GM23338 (cell line): ENCODE measurements around the gene GATA5. TPM values are rescaled to one million over a fixed set of nuclear protein-coding genes. Genes with fewer than 3 reads are reported as not detected.

Experiments used
- ATAC-seq: fragments of 200-7000 bp; cut with Tn5 transposase; 3 replicates; pipeline ENCODE4 v1.9.1; 2020
- DNase-seq: peaks from one replicate; pipeline ENCODE4 v3.0.0-alpha.2; 2015; ENCODE audit warnings: low spot score
- H2AFZ ChIP-seq: fragments of 200-600 bp; sonication (generic); 2 replicates; pipeline ENCODE4 v1.8.0; 2016; ENCODE audit warnings: antibody characterized with exemption, mild to moderate bottlenecking, moderate library complexity
- H3F3A ChIP-seq: fragments of 200-600 bp; sonication (generic); replicated peaks from 2 replicates; pipeline ENCODE4 v1.8.0; 2017; ENCODE audit warnings: antibody characterized with exemption, mixed run types, low read depth
- H3K27ac ChIP-seq: fragments of 200-600 bp; sonication (generic); 2 replicates; pipeline ENCODE4 v1.6.1; 2016; ENCODE audit warnings: low read depth
- H3K27me3 ChIP-seq: fragments of 200-600 bp; sonication (generic); 2 replicates; pipeline ENCODE4 v1.8.0; 2016; ENCODE audit warnings: mild to moderate bottlenecking, mixed run types, moderate library complexity; ENCODE audit not compliant: insufficient read depth
- H3K36me3 ChIP-seq: fragments of 200-600 bp; sonication (generic); 2 replicates; pipeline ENCODE4 v1.8.0; 2016; ENCODE audit warnings: mild to moderate bottlenecking; ENCODE audit not compliant: insufficient read depth
- H3K4me1 ChIP-seq: fragments of 200-600 bp; sonication (generic); 2 replicates; pipeline ENCODE4 v1.8.0; 2016; ENCODE audit warnings: mild to moderate bottlenecking, moderate library complexity; ENCODE audit not compliant: insufficient read depth
- H3K4me2 ChIP-seq: fragments of 200-600 bp; sonication (generic); 2 replicates; pipeline ENCODE4 v1.7.1; 2017; ENCODE audit warnings: mixed run types
- H3K4me3 ChIP-seq: fragments of 200-600 bp; sonication (generic); 2 replicates; pipeline ENCODE4 v1.6.1; 2016; ENCODE audit warnings: mixed run types
- H3K79me2 ChIP-seq: fragments of 200-600 bp; sonication (generic); replicated peaks from 2 replicates; pipeline ENCODE4 v1.8.0; 2017; ENCODE audit warnings: mild to moderate bottlenecking; ENCODE audit not compliant: insufficient read depth
- H3K9me2 ChIP-seq: fragments of 200-600 bp; sonication (generic); 2 replicates; pipeline ENCODE4 v1.8.0; 2017; ENCODE audit not compliant: insufficient read depth
- H4K20me1 ChIP-seq: fragments of 200-600 bp; sonication (generic); replicated peaks from 2 replicates; pipeline ENCODE4 v1.8.0; 2017; ENCODE audit warnings: mild to moderate bottlenecking; ENCODE audit not compliant: insufficient read depth
- H3K27ac Mint-ChIP-seq: 2 replicates; pipeline ENCODE4 v1.8.0; 2020; ENCODE audit warnings: inconsistent platforms, mild to moderate bottlenecking, moderate library complexity, mixed read lengths
- H3K27me3 Mint-ChIP-seq: 3 replicates; pipeline ENCODE4 v1.8.0; 2022; ENCODE audit warnings: low read depth, mild to moderate bottlenecking, moderate library complexity, mixed read lengths, inconsistent platforms; ENCODE audit not compliant: insufficient read depth, poor library complexity
- H3K36me3 Mint-ChIP-seq: 3 replicates; pipeline ENCODE4 v1.8.0; 2021; ENCODE audit warnings: low read depth, mild to moderate bottlenecking, inconsistent platforms, moderate library complexity, mixed read lengths
- H3K4me1 Mint-ChIP-seq: 3 replicates; pipeline ENCODE4 v1.8.0; 2020; ENCODE audit warnings: mild to moderate bottlenecking, inconsistent platforms, mixed read lengths
- H3K4me3 Mint-ChIP-seq: 3 replicates; pipeline ENCODE4 v1.8.0; 2021; ENCODE audit warnings: moderate library complexity, mild to moderate bottlenecking, inconsistent platforms, mixed read lengths
- H3K9me3 Mint-ChIP-seq: 3 replicates; pipeline ENCODE4 v1.8.0; 2020; ENCODE audit warnings: moderate library complexity, mild to moderate bottlenecking, inconsistent platforms, mixed read lengths
- CREB1 ChIP-seq: fragments of 250-450 bp; sonication (Bioruptor Pico); IDR thresholded peaks from 2 replicates; pipeline ENCODE4 v1.5.0; 2020; ENCODE audit warnings: low read depth, mild to moderate bottlenecking, moderate library complexity
- EZH2 ChIP-seq: fragments of 200-600 bp; sonication (generic); IDR thresholded peaks from one replicate; pipeline ENCODE4 v1.8.0; 2017; ENCODE audit warnings: antibody characterized with exemption, mild to moderate bottlenecking, low read depth; ENCODE audit not compliant: unreplicated experiment
- EZH2phosphoT487 ChIP-seq: fragments of 200-600 bp; sonication (generic); IDR thresholded peaks from one replicate; pipeline ENCODE4 v1.8.1; 2018; ENCODE audit warnings: antibody characterized with exemption; ENCODE audit not compliant: unreplicated experiment
- JUNB ChIP-seq: IDR thresholded peaks from one replicate; pipeline ENCODE4 v1.6.1; 2016; ENCODE audit warnings: antibody characterized with exemption; ENCODE audit not compliant: unreplicated experiment
- NANOG ChIP-seq: IDR thresholded peaks from 2 replicates; pipeline ENCODE4 v1.6.1; 2016; ENCODE audit warnings: antibody characterized with exemption, borderline replicate concordance
- POLR2AphosphoS5 ChIP-seq: IDR thresholded peaks from 2 replicates; pipeline ENCODE4 v1.6.1; 2016; ENCODE audit warnings: antibody characterized with exemption, low read depth
- STAT1 ChIP-seq: IDR thresholded peaks from one replicate; pipeline ENCODE4 v1.6.1; 2016; ENCODE audit warnings: antibody characterized with exemption; ENCODE audit not compliant: unreplicated experiment
- ZNF114 ChIP-seq: fragments of 250-450 bp; sonication (Bioruptor Pico); IDR thresholded peaks from 2 replicates; pipeline ENCODE4 v1.5.0; 2020; ENCODE audit warnings: mild to moderate bottlenecking, moderate library complexity
- ZNF331 ChIP-seq: fragments of 250-450 bp; sonication (Bioruptor Pico); IDR thresholded peaks from 2 replicates; pipeline ENCODE4 v1.5.0; 2020; ENCODE audit warnings: low read depth, mild to moderate bottlenecking, moderate library complexity
- polyA plus RNA-seq: library from polyadenylated mRNA; unstranded; fragments of >200 nt; fragmentation: Nextera tagmentation; extraction: Ambion mirVana; gene quantifications from 2 replicates; pipeline ENCODE4 v1.2.1, GENCODE V29; 2016
- total RNA-seq: library from RNA; depleted of rRNA; stranded (reverse); fragments of >200 nt; shearing (Covaris generic); gene quantifications from 2 replicates; pipeline ENCODE4 v1.2.3, GENCODE V29; 2014
- TF ChIP-seq, protein P1 (sequence below), 2 experiments: fragments of 200-600 bp in 1 of 2; sonication (generic) in 1 of 2; conservative IDR thresholded peaks; 2 replicates each; pipeline versions ENCODE4 v1.5.1 to v1.6.1; 2016 to 2017; ENCODE audit warnings: antibody characterized with exemption in 2 of 2, low read depth in 2 of 2, mild to moderate bottlenecking in 2 of 2, moderate library complexity in 1 of 2
- TF ChIP-seq, protein P2 (sequence below): fragments of 250-450 bp; sonication (Bioruptor Pico); IDR thresholded peaks from 2 replicates; pipeline ENCODE4 v1.5.0; 2020; ENCODE audit warnings: mild to moderate bottlenecking, moderate library complexity
- TF ChIP-seq, protein P3 (sequence below): IDR thresholded peaks from 2 replicates; pipeline ENCODE4 v1.6.1; 2016; ENCODE audit warnings: antibody characterized with exemption
- TF ChIP-seq, protein P4 (sequence below): IDR thresholded peaks from one replicate; pipeline ENCODE4 v1.6.1; 2018; ENCODE audit warnings: antibody characterized with exemption; ENCODE audit not compliant: unreplicated experiment

Gene GATA5
- total and polyA plus RNA-seq, 2 experiments from 2014 or later, result 0.60 to 0.73 TPM

DNA sequence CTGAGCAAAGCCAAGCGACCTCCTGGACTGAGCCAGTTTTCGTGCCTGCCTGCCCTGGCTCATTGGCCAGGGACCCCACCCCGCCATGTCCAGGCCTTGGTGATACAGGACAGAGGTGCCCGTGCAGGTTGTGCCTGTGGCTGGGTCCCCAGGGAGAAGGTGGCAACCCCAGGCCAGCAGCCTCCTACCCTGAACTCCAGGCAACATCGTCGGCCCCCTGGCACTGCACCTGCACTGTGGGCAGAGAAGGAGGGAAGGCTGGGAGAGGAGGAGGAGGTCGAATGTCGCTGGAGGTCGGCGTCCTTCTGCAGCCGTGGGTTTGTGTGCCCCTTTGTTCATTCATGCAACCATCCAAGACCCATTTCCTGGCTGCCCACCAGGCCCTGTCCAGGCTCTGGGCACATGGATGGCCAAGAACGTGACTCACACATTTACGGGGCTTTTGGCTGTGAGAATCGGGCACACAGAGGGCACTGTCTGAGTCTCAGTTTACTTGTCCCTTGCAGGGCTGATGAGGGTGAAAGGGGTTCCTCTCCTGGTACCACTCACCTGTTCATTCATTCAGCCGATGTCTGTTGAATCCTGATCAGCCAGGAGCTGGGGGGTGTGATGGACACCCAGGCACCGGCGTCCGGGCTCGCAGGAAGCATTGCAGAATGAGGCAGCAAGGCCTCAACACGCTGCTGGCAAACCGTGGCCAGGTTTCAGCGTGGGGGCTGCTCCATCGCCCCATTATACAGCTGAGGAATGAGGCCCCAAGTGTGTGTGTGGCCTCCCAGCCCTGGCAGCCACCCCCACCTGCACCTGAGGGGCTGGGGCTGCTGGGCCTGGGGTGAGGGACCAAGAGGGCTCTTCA, 46.1 kb downstream of the GATA5 start:
- Histone ChIP-seq H3F3A (peaks cover 9% of the 10 kb centered on the region; the same call in 1 of the 2 replicates), H3K4me3 (no peak overlapping the region), H3K4me1 (peaks cover 27% of the 10 kb centered on the region), H2AFZ (no peak overlapping the region), H3K79me2 (no peaks in the 10 kb centered on the region), H3K27me3 (no peaks in the 10 kb centered on the region), H4K20me1 (no peaks in the 10 kb centered on the region), H3K36me3 (no peaks in the 10 kb centered on the region), H3K27ac (no peak overlapping the region), H3K4me2 (no peak overlapping the region), H3K9me2 (no peaks in the 10 kb centered on the region)
- ATAC-seq, result no peak
- peaks cover 8% of the 10 kb centered on the region for H3K27me3 Mint-ChIP-seq
- no peaks in the 10 kb centered on the region for H3K9me3 Mint-ChIP-seq
- TF ChIP-seq, protein P1, sequence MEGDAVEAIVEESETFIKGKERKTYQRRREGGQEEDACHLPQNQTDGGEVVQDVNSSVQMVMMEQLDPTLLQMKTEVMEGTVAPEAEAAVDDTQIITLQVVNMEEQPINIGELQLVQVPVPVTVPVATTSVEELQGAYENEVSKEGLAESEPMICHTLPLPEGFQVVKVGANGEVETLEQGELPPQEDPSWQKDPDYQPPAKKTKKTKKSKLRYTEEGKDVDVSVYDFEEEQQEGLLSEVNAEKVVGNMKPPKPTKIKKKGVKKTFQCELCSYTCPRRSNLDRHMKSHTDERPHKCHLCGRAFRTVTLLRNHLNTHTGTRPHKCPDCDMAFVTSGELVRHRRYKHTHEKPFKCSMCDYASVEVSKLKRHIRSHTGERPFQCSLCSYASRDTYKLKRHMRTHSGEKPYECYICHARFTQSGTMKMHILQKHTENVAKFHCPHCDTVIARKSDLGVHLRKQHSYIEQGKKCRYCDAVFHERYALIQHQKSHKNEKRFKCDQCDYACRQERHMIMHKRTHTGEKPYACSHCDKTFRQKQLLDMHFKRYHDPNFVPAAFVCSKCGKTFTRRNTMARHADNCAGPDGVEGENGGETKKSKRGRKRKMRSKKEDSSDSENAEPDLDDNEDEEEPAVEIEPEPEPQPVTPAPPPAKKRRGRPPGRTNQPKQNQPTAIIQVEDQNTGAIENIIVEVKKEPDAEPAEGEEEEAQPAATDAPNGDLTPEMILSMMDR (conservative IDR thresholded peaks at IDR 0.05; ENCODE audit: low read depth in 2 of 2), result no peak
- TF ChIP-seq CREB1 (CRISPR knock-in tag) (no peak), STAT1 (no peak), NANOG (no peak), EZH2phosphoT487 (no peak), EZH2 (no peak), ZNF331 (CRISPR knock-in tag) (no peak), POLR2AphosphoS5 (no peak), JUNB (no peak), ZNF114 (no peak)
- TF ChIP-seq, protein P2, sequence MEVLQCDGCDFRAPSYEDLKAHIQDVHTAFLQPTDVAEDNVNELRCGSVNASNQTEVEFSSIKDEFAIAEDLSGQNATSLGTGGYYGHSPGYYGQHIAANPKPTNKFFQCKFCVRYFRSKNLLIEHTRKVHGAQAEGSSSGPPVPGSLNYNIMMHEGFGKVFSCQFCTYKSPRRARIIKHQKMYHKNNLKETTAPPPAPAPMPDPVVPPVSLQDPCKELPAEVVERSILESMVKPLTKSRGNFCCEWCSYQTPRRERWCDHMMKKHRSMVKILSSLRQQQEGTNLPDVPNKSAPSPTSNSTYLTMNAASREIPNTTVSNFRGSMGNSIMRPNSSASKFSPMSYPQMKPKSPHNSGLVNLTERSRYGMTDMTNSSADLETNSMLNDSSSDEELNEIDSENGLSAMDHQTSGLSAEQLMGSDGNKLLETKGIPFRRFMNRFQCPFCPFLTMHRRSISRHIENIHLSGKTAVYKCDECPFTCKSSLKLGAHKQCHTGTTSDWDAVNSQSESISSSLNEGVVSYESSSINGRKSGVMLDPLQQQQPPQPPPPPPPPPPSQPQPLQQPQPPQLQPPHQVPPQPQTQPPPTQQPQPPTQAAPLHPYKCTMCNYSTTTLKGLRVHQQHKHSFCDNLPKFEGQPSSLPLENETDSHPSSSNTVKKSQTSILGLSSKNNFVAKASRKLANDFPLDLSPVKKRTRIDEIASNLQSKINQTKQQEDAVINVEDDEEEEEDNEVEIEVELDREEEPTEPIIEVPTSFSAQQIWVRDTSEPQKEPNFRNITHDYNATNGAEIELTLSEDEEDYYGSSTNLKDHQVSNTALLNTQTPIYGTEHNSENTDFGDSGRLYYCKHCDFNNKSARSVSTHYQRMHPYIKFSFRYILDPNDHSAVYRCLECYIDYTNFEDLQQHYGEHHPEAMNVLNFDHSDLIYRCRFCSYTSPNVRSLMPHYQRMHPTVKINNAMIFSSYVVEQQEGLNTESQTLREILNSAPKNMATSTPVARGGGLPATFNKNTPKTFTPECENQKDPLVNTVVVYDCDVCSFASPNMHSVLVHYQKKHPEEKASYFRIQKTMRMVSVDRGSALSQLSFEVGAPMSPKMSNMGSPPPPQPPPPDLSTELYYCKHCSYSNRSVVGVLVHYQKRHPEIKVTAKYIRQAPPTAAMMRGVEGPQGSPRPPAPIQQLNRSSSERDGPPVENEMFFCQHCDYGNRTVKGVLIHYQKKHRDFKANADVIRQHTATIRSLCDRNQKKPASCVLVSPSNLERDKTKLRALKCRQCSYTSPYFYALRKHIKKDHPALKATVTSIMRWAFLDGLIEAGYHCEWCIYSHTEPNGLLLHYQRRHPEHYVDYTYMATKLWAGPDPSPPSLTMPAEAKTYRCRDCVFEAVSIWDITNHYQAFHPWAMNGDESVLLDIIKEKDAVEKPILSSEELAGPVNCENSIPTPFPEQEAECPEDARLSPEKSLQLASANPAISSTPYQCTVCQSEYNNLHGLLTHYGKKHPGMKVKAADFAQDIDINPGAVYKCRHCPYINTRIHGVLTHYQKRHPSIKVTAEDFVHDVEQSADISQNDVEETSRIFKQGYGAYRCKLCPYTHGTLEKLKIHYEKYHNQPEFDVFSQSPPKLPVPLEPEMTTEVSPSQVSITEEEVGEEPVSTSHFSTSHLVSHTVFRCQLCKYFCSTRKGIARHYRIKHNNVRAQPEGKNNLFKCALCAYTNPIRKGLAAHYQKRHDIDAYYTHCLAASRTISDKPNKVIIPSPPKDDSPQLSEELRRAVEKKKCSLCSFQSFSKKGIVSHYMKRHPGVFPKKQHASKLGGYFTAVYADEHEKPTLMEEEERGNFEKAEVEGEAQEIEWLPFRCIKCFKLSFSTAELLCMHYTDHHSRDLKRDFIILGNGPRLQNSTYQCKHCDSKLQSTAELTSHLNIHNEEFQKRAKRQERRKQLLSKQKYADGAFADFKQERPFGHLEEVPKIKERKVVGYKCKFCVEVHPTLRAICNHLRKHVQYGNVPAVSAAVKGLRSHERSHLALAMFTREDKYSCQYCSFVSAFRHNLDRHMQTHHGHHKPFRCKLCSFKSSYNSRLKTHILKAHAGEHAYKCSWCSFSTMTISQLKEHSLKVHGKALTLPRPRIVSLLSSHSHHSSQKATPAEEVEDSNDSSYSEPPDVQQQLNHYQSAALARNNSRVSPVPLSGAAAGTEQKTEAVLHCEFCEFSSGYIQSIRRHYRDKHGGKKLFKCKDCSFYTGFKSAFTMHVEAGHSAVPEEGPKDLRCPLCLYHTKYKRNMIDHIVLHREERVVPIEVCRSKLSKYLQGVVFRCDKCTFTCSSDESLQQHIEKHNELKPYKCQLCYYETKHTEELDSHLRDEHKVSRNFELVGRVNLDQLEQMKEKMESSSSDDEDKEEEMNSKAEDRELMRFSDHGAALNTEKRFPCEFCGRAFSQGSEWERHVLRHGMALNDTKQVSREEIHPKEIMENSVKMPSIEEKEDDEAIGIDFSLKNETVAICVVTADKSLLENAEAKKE (CRISPR knock-in tag), result no peak
- TF ChIP-seq, protein P3, sequence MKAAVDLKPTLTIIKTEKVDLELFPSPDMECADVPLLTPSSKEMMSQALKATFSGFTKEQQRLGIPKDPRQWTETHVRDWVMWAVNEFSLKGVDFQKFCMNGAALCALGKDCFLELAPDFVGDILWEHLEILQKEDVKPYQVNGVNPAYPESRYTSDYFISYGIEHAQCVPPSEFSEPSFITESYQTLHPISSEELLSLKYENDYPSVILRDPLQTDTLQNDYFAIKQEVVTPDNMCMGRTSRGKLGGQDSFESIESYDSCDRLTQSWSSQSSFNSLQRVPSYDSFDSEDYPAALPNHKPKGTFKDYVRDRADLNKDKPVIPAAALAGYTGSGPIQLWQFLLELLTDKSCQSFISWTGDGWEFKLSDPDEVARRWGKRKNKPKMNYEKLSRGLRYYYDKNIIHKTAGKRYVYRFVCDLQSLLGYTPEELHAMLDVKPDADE, result no peak
- TF ChIP-seq, protein P4, sequence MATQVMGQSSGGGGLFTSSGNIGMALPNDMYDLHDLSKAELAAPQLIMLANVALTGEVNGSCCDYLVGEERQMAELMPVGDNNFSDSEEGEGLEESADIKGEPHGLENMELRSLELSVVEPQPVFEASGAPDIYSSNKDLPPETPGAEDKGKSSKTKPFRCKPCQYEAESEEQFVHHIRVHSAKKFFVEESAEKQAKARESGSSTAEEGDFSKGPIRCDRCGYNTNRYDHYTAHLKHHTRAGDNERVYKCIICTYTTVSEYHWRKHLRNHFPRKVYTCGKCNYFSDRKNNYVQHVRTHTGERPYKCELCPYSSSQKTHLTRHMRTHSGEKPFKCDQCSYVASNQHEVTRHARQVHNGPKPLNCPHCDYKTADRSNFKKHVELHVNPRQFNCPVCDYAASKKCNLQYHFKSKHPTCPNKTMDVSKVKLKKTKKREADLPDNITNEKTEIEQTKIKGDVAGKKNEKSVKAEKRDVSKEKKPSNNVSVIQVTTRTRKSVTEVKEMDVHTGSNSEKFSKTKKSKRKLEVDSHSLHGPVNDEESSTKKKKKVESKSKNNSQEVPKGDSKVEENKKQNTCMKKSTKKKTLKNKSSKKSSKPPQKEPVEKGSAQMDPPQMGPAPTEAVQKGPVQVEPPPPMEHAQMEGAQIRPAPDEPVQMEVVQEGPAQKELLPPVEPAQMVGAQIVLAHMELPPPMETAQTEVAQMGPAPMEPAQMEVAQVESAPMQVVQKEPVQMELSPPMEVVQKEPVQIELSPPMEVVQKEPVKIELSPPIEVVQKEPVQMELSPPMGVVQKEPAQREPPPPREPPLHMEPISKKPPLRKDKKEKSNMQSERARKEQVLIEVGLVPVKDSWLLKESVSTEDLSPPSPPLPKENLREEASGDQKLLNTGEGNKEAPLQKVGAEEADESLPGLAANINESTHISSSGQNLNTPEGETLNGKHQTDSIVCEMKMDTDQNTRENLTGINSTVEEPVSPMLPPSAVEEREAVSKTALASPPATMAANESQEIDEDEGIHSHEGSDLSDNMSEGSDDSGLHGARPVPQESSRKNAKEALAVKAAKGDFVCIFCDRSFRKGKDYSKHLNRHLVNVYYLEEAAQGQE, result no peak
- H3K36me3 Mint-ChIP-seq, result no peaks in the 10 kb centered on the region
- DNase-seq, result no peak
- peaks cover 43% of the 10 kb centered on the region for H3K4me1 Mint-ChIP-seq
- no peak overlapping the region for H3K27ac Mint-ChIP-seq
- no peak overlapping the region for H3K4me3 Mint-ChIP-seq
